Measurements from ENCODE around the gene ELL2. TPM values are rescaled to one million over a fixed set of nuclear protein-coding genes. Genes with fewer than 3 reads are reported as not detected.
A peak's percentile ranks its signal among the peaks of the same experiment; 100 is the strongest.

The ELL2 gene
- total RNA-seq, 1 donor from 2014 or later = 52.1 TPM

GRCh38 chr5:95864456-95864855, 97.2 kb downstream of the ELL2 start:
- intact Hi-C loops (cut with DNase I) = no loop called here
- H3K9me3 ChIP-seq = no peaks in the 10 kb centered on the region
- H3K27me3 ChIP-seq = no peaks in the 10 kb centered on the region
- no peak overlapping the region for H3K27ac ChIP-seq
- TF ChIP-seq, protein P1, sequence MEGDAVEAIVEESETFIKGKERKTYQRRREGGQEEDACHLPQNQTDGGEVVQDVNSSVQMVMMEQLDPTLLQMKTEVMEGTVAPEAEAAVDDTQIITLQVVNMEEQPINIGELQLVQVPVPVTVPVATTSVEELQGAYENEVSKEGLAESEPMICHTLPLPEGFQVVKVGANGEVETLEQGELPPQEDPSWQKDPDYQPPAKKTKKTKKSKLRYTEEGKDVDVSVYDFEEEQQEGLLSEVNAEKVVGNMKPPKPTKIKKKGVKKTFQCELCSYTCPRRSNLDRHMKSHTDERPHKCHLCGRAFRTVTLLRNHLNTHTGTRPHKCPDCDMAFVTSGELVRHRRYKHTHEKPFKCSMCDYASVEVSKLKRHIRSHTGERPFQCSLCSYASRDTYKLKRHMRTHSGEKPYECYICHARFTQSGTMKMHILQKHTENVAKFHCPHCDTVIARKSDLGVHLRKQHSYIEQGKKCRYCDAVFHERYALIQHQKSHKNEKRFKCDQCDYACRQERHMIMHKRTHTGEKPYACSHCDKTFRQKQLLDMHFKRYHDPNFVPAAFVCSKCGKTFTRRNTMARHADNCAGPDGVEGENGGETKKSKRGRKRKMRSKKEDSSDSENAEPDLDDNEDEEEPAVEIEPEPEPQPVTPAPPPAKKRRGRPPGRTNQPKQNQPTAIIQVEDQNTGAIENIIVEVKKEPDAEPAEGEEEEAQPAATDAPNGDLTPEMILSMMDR (IDR thresholded peaks at IDR 0.05) = no peak
- no peaks in the 10 kb centered on the region for H3K36me3 ChIP-seq
- ATAC-seq (no peak), DNase-seq (no peak)
- peaks cover 54% of the 10 kb centered on the region for H3K4me1 ChIP-seq
- no peak overlapping the region for H3K4me3 ChIP-seq

GRCh38 chr5:95863383-95863757, 98.3 kb downstream of the ELL2 start:
- Histone ChIP-seq H3K9me3 (no peaks in the 10 kb centered on the region), H3K27ac (peak overlapping the region; percentile 81), H3K36me3 (no peaks in the 10 kb centered on the region), H3K27me3 (no peaks in the 10 kb centered on the region), H3K4me1 (peaks cover 62% of the 10 kb centered on the region), H3K4me3 (no peak overlapping the region)
- DNase-seq = no peak
- TF ChIP-seq, protein P1 (IDR thresholded peaks at IDR 0.05) = no peak
- intact Hi-C loops (cut with DNase I) = no loop called here
- peak; percentile 71 for ATAC-seq

DNA sequence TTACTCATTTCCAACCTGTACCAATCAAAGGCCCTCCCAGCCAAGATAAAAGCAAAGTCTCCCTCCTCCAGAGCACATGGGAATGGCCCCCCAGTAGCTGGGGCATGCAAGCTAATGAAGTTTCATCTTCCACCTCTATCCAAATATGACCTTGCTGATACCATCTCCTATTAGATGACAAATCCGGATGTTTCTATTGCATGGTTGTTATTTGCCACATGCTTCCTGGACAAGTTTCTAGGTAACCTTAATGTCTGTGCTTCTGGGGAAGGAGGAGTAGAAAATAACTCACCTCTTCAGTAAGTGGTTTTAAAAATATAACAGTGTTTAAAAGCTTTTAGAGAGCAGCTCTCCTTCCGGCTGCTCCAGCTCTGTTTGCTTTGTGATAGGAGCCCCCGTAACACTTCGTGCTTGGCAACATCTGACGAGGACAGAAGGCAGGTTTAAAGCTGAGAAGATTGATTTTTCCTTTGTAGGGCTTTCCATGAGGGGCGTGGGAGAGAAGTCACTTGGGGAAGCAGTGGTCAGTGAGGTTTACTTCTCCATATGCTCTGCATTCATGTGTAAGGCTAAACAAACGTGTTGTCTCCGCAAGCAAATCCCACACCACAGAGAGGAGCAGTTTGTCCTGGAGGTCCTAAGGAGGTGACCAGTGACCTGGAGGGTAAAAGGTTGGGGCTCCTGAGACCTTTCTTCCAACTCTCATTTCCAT, 98.8 kb downstream of the ELL2 start:
- TF ChIP-seq, protein P1 (IDR thresholded peaks at IDR 0.05) = no peak
- Histone ChIP-seq H3K9me3 (no peaks in the 10 kb centered on the region), H3K27ac (peak overlapping the region; percentile 81), H3K27me3 (no peaks in the 10 kb centered on the region), H3K4me1 (peaks cover 68% of the 10 kb centered on the region), H3K4me3 (no peak overlapping the region), H3K36me3 (no peaks in the 10 kb centered on the region)
- DNase-seq (no peak), ATAC-seq (peak; percentile 5)
- intact Hi-C loops (cut with DNase I) = no loop called here

DNA sequence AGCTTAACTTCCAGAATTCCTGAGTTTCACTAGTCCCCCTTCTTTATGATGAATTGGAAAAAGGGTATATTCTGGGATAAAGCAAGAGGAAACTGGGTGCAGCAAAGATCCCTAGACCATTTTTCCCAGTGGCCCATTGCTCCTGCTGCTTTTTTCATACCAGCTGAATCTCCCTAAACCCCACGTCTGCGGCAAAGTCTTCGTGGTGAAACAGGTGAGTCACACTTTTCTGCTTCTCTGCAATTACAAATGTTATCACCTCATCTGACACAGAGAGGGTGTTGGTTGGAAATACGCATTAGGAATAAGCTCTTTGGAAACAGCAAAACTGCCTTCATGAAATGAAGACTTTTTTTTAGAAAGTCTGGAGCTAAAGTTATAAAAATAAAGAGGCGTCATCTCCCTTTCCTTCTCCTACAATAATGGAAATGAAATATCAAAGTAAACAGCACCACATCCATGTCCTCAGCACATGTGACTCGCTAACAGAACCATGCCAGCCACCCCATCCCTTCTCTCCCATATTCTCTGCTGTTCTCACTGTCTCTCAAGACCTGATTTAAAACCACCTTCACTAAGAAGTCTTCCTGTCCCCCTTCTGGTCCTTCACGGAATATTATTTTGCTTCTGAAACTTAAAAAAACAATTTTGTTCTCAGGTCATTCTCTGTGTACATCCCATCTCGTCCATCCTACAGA, 99.6 kb downstream of the ELL2 start:
- H3K27me3 ChIP-seq = no peaks in the 10 kb centered on the region
- DNase-seq (no peak), ATAC-seq (no peak)
- H3K27ac ChIP-seq = peak overlapping the region; percentile 76
- TF ChIP-seq, protein P1 (IDR thresholded peaks at IDR 0.05) = no peak
- H3K9me3 ChIP-seq = no peaks in the 10 kb centered on the region
- H3K4me1 ChIP-seq = peaks cover 76% of the 10 kb centered on the region
- no peaks in the 10 kb centered on the region for H3K36me3 ChIP-seq
- H3K4me3 ChIP-seq = no peak overlapping the region
- intact Hi-C loops (cut with DNase I) = no loop called here

DNA sequence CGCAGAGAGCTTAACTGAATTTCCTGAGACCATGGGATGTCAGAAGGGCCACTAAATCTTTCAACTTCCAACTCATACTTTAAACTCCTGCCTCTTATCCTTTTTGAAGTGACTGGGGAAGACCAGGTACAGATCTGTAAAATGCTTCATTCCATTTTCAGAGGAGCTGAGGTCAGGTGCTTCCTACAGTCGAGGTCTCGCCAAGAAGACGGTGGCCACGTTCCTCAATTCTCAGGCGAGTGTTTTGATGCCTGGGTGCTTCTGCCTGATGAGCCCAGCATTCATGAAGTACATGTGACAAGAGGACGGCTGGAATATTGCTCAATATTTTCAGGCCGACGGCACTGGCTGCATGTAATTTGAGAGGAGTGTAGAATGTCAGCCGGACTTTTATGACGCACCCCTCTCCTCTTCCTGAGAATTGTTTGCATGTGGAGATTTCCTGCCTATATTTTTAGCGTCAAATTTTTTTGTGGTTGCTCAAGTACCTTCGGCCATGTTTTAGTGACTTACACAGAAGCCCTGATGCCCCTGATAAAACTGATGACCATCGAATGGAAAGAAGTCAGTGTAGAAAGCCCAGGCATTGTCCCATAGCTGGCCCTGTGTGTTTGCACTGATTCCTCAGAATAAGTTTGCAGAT, 100.3 kb downstream of the ELL2 start:
- Histone ChIP-seq H3K9me3 (no peaks in the 10 kb centered on the region), H3K4me3 (no peak overlapping the region), H3K27me3 (no peaks in the 10 kb centered on the region), H3K4me1 (peaks cover 82% of the 10 kb centered on the region), H3K36me3 (no peaks in the 10 kb centered on the region), H3K27ac (peak overlapping the region; percentile 76)
- TF ChIP-seq, protein P1 (IDR thresholded peaks at IDR 0.05) = no peak
- intact Hi-C loops (cut with DNase I) = no loop called here
- ATAC-seq = peak; percentile 40
- DNase-seq = peak; percentile 70
